ENCODE data around the gene HORMAD2. TPM values are rescaled to one million over a fixed set of nuclear protein-coding genes. Genes with fewer than 3 reads are reported as not detected.
"Not testable (repeated sequence)": the region's sequence is repeated elsewhere in the genome, so short reads cannot be mapped to it uniquely, and the experiment has no call there.

The HORMAD2 gene
- total and polyA plus RNA-seq, 2 donors (not counting 1 experiment from before 2014, with no cell fraction given) = not detected

DNA sequence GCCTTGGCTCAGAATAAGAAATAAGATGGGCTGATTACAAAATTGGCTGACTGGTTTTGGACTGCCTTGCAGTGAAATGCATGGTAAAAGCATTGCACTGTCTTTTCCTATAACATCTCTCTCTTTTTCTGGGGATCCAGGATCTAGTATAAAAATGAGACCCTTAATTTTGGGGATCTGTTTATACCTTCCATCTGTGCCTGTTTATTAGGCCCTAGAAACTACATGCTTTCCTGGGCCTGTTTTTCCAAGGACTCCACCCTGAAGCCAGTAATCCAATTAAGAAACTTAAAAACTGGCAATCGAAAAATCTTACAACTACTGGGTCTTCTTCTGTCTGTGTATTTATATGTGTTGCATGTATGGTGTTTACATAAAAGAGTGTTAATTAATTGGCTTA, 14.5 kb downstream of the HORMAD2 start:
- no peaks in the 10 kb centered on the region for H3K9me3 Mint-ChIP-seq (ENCODE audit: insufficient read depth)
- ChIA-PET POLR2A (no interaction called here), CTCF (no interaction called here)
- no peak overlapping the region for H3K4me3 ChIP-seq (ENCODE audit: control extremely low read depth in 1 of 5, extremely low read depth in 1 of 5, insufficient read depth in 1 of 5, low read depth in 2 of 5, low read length in 4 of 5)
- H3K27me3 Mint-ChIP-seq = peaks cover 21% of the 10 kb centered on the region
- H3K27me3 ChIP-seq (replicated peaks in 1 of 4; ENCODE audit: control extremely low read depth in 1 of 4, control insufficient read depth in 3 of 4, insufficient read depth in 4 of 4, low read length in 3 of 4) = peaks cover 0 to 5% (median 0%) of the 10 kb centered on the region in 4 experiments
- H3K4me2 ChIP-seq (replicated peaks; ENCODE audit: low read depth, low read length, poor library complexity, severe bottlenecking) = no peak overlapping the region
- no peak overlapping the region for H3K27ac Mint-ChIP-seq
- no peaks in the 10 kb centered on the region for H3K4me1 Mint-ChIP-seq
- H3K79me2 ChIP-seq (ENCODE audit: control insufficient read depth, insufficient read depth, low read length) = no peaks in the 10 kb centered on the region
- WGBS (ENCODE audit: insufficient coverage) = no CpG with 5 or more reads among the region's 1 CpG
- DNase-seq = no peak
- no peak overlapping the region for H3K4me3 Mint-ChIP-seq
- intact Hi-C loops (cut with micrococcal nuclease) = no loop called here
- TF ChIP-seq, protein P1, sequence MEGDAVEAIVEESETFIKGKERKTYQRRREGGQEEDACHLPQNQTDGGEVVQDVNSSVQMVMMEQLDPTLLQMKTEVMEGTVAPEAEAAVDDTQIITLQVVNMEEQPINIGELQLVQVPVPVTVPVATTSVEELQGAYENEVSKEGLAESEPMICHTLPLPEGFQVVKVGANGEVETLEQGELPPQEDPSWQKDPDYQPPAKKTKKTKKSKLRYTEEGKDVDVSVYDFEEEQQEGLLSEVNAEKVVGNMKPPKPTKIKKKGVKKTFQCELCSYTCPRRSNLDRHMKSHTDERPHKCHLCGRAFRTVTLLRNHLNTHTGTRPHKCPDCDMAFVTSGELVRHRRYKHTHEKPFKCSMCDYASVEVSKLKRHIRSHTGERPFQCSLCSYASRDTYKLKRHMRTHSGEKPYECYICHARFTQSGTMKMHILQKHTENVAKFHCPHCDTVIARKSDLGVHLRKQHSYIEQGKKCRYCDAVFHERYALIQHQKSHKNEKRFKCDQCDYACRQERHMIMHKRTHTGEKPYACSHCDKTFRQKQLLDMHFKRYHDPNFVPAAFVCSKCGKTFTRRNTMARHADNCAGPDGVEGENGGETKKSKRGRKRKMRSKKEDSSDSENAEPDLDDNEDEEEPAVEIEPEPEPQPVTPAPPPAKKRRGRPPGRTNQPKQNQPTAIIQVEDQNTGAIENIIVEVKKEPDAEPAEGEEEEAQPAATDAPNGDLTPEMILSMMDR (IDR thresholded peaks at IDR 0.05) = no peak
- TF ChIP-seq EZH2 (IDR thresholded peaks at IDR 0.05; ENCODE audit: borderline replicate concordance, insufficient read depth, low read depth, low read length, poor library complexity, severe bottlenecking) = no peak
- H3K27ac ChIP-seq (ENCODE audit: low read length in 2 of 2) = no peak overlapping the region
- H3K36me3 ChIP-seq (replicated peaks in 1 of 2; ENCODE audit: control extremely low read depth in 1 of 2, control insufficient read depth in 1 of 2, extremely low read depth in 1 of 2, insufficient read depth in 2 of 2, low read length in 1 of 2) = no peaks in the 10 kb centered on the region
- H2AFZ ChIP-seq (ENCODE audit: insufficient read depth, low read depth, low read length, poor library complexity, severe bottlenecking) = no peak overlapping the region
- no peaks in the 10 kb centered on the region for H4K20me1 ChIP-seq (ENCODE audit: control insufficient read depth, insufficient read depth, low read length, poor library complexity, severe bottlenecking)
- no peak for ATAC-seq (ENCODE audit: low read depth)
- H3K9ac ChIP-seq (ENCODE audit: low read length) = no peak overlapping the region
- peaks cover 0 to 8% (median 3%) of the 10 kb centered on the region in 3 donors for H3K9me3 ChIP-seq (ENCODE audit: control extremely low read depth in 1 of 3, control insufficient read depth in 2 of 3, insufficient read depth in 1 of 3, low read length in 2 of 3)
- H3K4me1 ChIP-seq (ENCODE audit: control insufficient read depth in 2 of 2, insufficient read depth in 2 of 2, low read length in 2 of 2) = no peaks in the 10 kb centered on the region

GRCh38 chr22:30097861-30098260, 17.6 kb downstream of the HORMAD2 start:
- Histone ChIP-seq H3K4me2 (replicated peaks; ENCODE audit: low read depth, low read length, poor library complexity, severe bottlenecking) (no peak overlapping the region), H3K79me2 (ENCODE audit: control insufficient read depth, insufficient read depth, low read length) (no peaks in the 10 kb centered on the region), H3K4me1 (ENCODE audit: control insufficient read depth in 2 of 2, insufficient read depth in 2 of 2, low read length in 2 of 2) (no peaks in the 10 kb centered on the region), H3K27me3 (replicated peaks in 1 of 4; ENCODE audit: control extremely low read depth in 1 of 4, control insufficient read depth in 3 of 4, insufficient read depth in 4 of 4, low read length in 3 of 4) (peaks cover 0 to 5% (median 0%) of the 10 kb centered on the region in 4 experiments), H3K36me3 (replicated peaks in 1 of 2; ENCODE audit: control extremely low read depth in 1 of 2, control insufficient read depth in 1 of 2, extremely low read depth in 1 of 2, insufficient read depth in 2 of 2, low read length in 1 of 2) (no peaks in the 10 kb centered on the region), H4K20me1 (ENCODE audit: control insufficient read depth, insufficient read depth, low read length, poor library complexity, severe bottlenecking) (no peaks in the 10 kb centered on the region), H3K27ac (ENCODE audit: low read length in 2 of 2) (no peak overlapping the region), H3K4me3 (ENCODE audit: control extremely low read depth in 1 of 5, extremely low read depth in 1 of 5, insufficient read depth in 1 of 5, low read depth in 2 of 5, low read length in 4 of 5) (no peak overlapping the region), H3K9me3 (ENCODE audit: control extremely low read depth in 1 of 3, control insufficient read depth in 2 of 3, insufficient read depth in 1 of 3, low read length in 2 of 3) (peaks cover 0 to 6% (median 3%) of the 10 kb centered on the region in 3 donors), H2AFZ (ENCODE audit: insufficient read depth, low read depth, low read length, poor library complexity, severe bottlenecking) (no peak overlapping the region), H3K9ac (ENCODE audit: low read length) (no peak overlapping the region)
- ATAC-seq (ENCODE audit: low read depth) = no peak
- intact Hi-C loops (cut with micrococcal nuclease) = no loop called here
- no peaks in the 10 kb centered on the region for H3K9me3 Mint-ChIP-seq (ENCODE audit: insufficient read depth)
- DNase-seq = no peak
- ChIA-PET POLR2A (no interaction called here), CTCF (interaction anchor here (0.9 kb wide), 1 partner anchor 10 kb away, joined by 3 read pairs; no protein-coding TSS in a partner anchor)
- no peak for TF ChIP-seq EZH2 (IDR thresholded peaks at IDR 0.05; ENCODE audit: borderline replicate concordance, insufficient read depth, low read depth, low read length, poor library complexity, severe bottlenecking)
- TF ChIP-seq, protein P1 (IDR thresholded peaks at IDR 0.05) = no peak
- 90% methylated on average over 1 of the region's 1 CpG for WGBS (ENCODE audit: insufficient coverage)
- peaks cover 3% of the 10 kb centered on the region for H3K27me3 Mint-ChIP-seq
- peaks cover 5% of the 10 kb centered on the region for H3K4me1 Mint-ChIP-seq
- no peak overlapping the region for H3K4me3 Mint-ChIP-seq
- H3K27ac Mint-ChIP-seq = no peak overlapping the region

DNA sequence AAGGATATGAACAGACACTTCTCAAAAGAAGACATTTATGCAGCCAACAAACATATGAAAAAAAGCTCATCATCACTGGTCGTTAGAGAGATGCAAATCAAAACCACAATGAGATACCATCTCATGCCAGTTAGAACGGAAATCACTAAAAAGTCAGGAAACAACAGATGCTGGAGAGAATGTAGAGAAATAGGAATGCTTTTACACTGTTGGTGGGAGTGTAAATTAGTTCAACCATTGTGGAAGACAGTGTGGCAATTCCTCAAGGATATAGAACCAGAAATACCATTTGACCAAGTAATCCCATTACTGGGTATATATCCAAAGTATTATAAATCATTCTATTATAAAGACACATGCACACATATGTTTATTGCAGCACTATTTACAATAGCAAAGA, 20.5 kb downstream of the HORMAD2 start:
- ATAC-seq (ENCODE audit: low read depth); H3K4me1 ChIP-seq (ENCODE audit: control insufficient read depth in 2 of 2, insufficient read depth in 2 of 2, low read length in 2 of 2); H3K9me3 Mint-ChIP-seq (ENCODE audit: insufficient read depth); H2AFZ ChIP-seq (ENCODE audit: insufficient read depth, low read depth, low read length, poor library complexity, severe bottlenecking); H3K36me3 ChIP-seq (replicated peaks in 1 of 2; ENCODE audit: control extremely low read depth in 1 of 2, control insufficient read depth in 1 of 2, extremely low read depth in 1 of 2, insufficient read depth in 2 of 2, low read length in 1 of 2); H3K27ac ChIP-seq (ENCODE audit: low read length in 2 of 2); H3K9me3 ChIP-seq (ENCODE audit: control extremely low read depth in 1 of 3, control insufficient read depth in 2 of 3, insufficient read depth in 1 of 3, low read length in 2 of 3); H3K27ac Mint-ChIP-seq; POLR2A ChIA-PET; H4K20me1 ChIP-seq (ENCODE audit: control insufficient read depth, insufficient read depth, low read length, poor library complexity, severe bottlenecking); H3K4me3 ChIP-seq (ENCODE audit: control extremely low read depth in 1 of 5, extremely low read depth in 1 of 5, insufficient read depth in 1 of 5, low read depth in 2 of 5, low read length in 4 of 5); H3K9ac ChIP-seq (ENCODE audit: low read length); H3K79me2 ChIP-seq (ENCODE audit: control insufficient read depth, insufficient read depth, low read length); H3K4me1 Mint-ChIP-seq; H3K4me2 ChIP-seq (replicated peaks; ENCODE audit: low read depth, low read length, poor library complexity, severe bottlenecking); DNase-seq; H3K27me3 ChIP-seq (replicated peaks in 1 of 4; ENCODE audit: control extremely low read depth in 1 of 4, control insufficient read depth in 3 of 4, insufficient read depth in 4 of 4, low read length in 3 of 4); H3K27me3 Mint-ChIP-seq; H3K4me3 Mint-ChIP-seq; intact Hi-C loops (cut with micrococcal nuclease): not testable (repeated sequence)
- CTCF ChIA-PET = interaction anchor here (2.0 kb wide), 1 partner anchor 10 kb away, joined by 4 read pairs; no protein-coding TSS in a partner anchor
- no CpG with 5 or more reads among the region's 2 CpGs for WGBS (ENCODE audit: insufficient coverage)

Data from B cell (primary cell).